Transverse colon (tissue), 4 donors: Measurements from ENCODE around the gene CSF1R.

Source experiments
- CTCF ChIP-seq, 5 experiments: fragments of 200-600 bp in 3 of 5; fragments of 450-650 bp in 2 of 5; sonication (generic) in 3 of 5; IDR thresholded peaks; 1 replicate in 2 of 5; 2 replicates in 3 of 5; pipeline ENCODE4 v1.5.1; 2016 to 2017; ENCODE audit warnings: antibody characterized with exemption in 5 of 5, inconsistent platforms in 3 of 5, mild to moderate bottlenecking in 2 of 5, moderate library complexity in 1 of 5
- POLR2A ChIP-seq: fragments of 450-650 bp; IDR thresholded peaks from one replicate; pipeline ENCODE4 v1.6.1; 2016; ENCODE audit warnings: antibody characterized with exemption, mild to moderate bottlenecking, moderate library complexity
- POLR2AphosphoS5 ChIP-seq, 3 donors: sonication (generic); formaldehyde crosslinking; IDR thresholded peaks; one replicate each; pipeline ENCODE4 v1.6.1; 2016; ENCODE audit warnings: antibody characterized with exemption in 3 of 3

GRCh38 chr5:150075806-150076205 is 10.5 kb downstream of the CSF1R start:
- no peak for TF ChIP-seq CTCF (IDR thresholded peaks at IDR 0.05)
- no peak for TF ChIP-seq POLR2A
- TF ChIP-seq POLR2AphosphoS5 (IDR thresholded peaks at IDR 0.05) = no peak
